Ishikawa (cell line): Measurements from ENCODE around the gene ADAMTS5.

ENCODE experiments used
- CEBPB ChIP-seq: IDR thresholded peaks from 2 replicates; pipeline ENCODE4 v1.6.1; 2012
- CREB1 ChIP-seq: IDR thresholded peaks from 2 replicates; pipeline ENCODE4 v1.6.1; 2012; ENCODE audit warnings: low read depth
- EGR1 ChIP-seq: IDR thresholded peaks from 2 replicates; pipeline ENCODE4 v1.6.1; 2012
- EP300 ChIP-seq: IDR thresholded peaks from 2 replicates; pipeline ENCODE4 v1.6.1; 2012; ENCODE audit warnings: borderline replicate concordance
- FOXM1 ChIP-seq: IDR thresholded peaks from 2 replicates; pipeline ENCODE4 v1.6.1; 2012; ENCODE audit warnings: low read depth, borderline replicate concordance
- MAX ChIP-seq: IDR thresholded peaks from 2 replicates; pipeline ENCODE4 v1.6.1; 2012
- NFIC ChIP-seq: IDR thresholded peaks from 2 replicates; pipeline ENCODE4 v1.6.1; 2012
- RAD21 ChIP-seq: IDR thresholded peaks from 2 replicates; pipeline ENCODE4 v1.6.1; 2012; ENCODE audit warnings: low read depth
- REST ChIP-seq: IDR thresholded peaks from 2 replicates; pipeline ENCODE4 v1.6.1; 2012; ENCODE audit warnings: low read depth, mild to moderate bottlenecking
- TAF1 ChIP-seq: IDR thresholded peaks from 2 replicates; pipeline ENCODE4 v1.6.1; 2012; ENCODE audit warnings: low read depth, mild to moderate bottlenecking
- TCF12 ChIP-seq: IDR thresholded peaks from 2 replicates; pipeline ENCODE4 v1.6.1; 2012; ENCODE audit warnings: low read depth
- TEAD4 ChIP-seq: IDR thresholded peaks from 2 replicates; pipeline ENCODE4 v1.6.1; 2012
- USF1 ChIP-seq: IDR thresholded peaks from 2 replicates; pipeline ENCODE4 v1.6.1; 2012
- YY1 ChIP-seq: IDR thresholded peaks from 2 replicates; pipeline ENCODE4 v1.6.1; 2012; ENCODE audit warnings: low read depth
- ZBTB7A ChIP-seq: IDR thresholded peaks from 2 replicates; pipeline ENCODE4 v1.6.1; 2012; ENCODE audit warnings: low read depth

Gene ADAMTS5

GRCh38 chr21:26977746-26978145 lies 10.9 kb upstream of the ADAMTS5 start:
- TF ChIP-seq ZBTB7A (no peak), FOXM1 (no peak), REST (no peak), YY1 (no peak), NFIC (no peak), CREB1 (no peak), TEAD4 (no peak), TCF12 (no peak), EP300 (no peak), TAF1 (no peak), EGR1 (no peak), USF1 (no peak), MAX (no peak), RAD21 (no peak)

- TF ChIP-seq ZBTB7A (no peak), CEBPB (no peak), FOXM1 (no peak), RAD21 (no peak), CREB1 (no peak), EGR1 (no peak), REST (no peak), MAX (no peak), NFIC (no peak), TAF1 (no peak), YY1 (no peak), USF1 (no peak), EP300 (no peak), TEAD4 (no peak), TCF12 (no peak)
Observed at GRCh38 chr21:26973226-26973625, 6.3 kb upstream of the ADAMTS5 start.

GRCh38 chr21:26972192-26972591 lies 5.3 kb upstream of the ADAMTS5 start:
- TF ChIP-seq TEAD4, result no peak
- no peak for TF ChIP-seq CREB1
- TF ChIP-seq USF1, result no peak
- TF ChIP-seq TAF1, result no peak
- TF ChIP-seq TCF12, result no peak
- TF ChIP-seq CEBPB, result no peak
- no peak for TF ChIP-seq EGR1
- TF ChIP-seq RAD21, result no peak
- TF ChIP-seq NFIC, result no peak
- TF ChIP-seq EP300, result no peak
- no peak for TF ChIP-seq REST

- TF ChIP-seq ZBTB7A (no peak), EP300 (no peak), TAF1 (no peak), USF1 (no peak), CREB1 (no peak), NFIC (no peak), RAD21 (no peak), MAX (no peak), EGR1 (no peak), REST (no peak), CEBPB (no peak), FOXM1 (no peak), YY1 (no peak), TCF12 (no peak), TEAD4 (no peak)
Observed at GRCh38 chr21:26969971-26970725, 3.3 kb upstream of the ADAMTS5 start.
